ENCODE measurements around the gene NEMP2. TPM values are rescaled to one million over a fixed set of nuclear protein-coding genes. Genes with fewer than 3 reads are reported as not detected.

NEMP2 gene
- total RNA-seq, 1 donor from 2014 or later: 2.4 TPM

DNA sequence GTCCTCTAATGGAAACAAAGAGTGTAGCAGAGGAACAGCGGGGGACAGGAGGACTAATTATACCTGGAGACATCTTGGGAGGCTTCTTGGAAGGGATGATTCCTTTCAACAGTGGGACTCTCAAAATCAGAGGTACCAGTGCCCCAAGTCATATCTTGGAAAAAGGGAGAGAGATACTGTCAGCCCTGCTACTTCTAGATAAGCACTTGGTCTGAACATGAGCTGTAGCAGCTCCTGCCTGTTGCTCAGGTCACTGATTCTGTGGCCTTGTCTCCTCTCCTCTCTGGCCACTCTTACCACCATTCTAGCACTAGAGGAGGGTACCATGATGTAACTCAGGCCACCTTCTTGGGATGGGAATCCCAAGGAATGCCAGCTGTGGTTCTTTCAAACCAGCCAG is 71.9 kb downstream of the NEMP2 start:
- DNase-seq (ENCODE audit: low spot score in 2 of 2) (no peak), FAIRE-seq (no peak)

DNA sequence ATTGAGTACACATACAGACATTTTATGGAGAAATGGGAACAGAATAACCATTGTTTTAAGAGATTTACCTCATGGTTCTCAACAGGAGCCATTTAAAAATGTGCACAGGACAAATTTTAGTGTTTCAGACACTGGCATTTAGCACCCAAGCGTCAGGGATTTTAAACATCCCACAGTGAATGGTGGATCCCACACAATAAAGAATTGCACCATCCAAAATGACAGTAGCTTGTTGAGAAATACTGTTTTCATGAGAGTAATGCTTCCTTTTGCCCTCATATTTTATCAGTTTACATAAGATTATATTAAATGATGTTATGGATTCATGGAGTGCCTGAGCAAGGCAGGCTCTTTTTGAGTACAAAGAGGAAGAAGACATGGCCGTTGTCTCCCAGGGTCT is 72.3 kb downstream of the NEMP2 start:
- DNase-seq (ENCODE audit: low spot score in 2 of 2) (no peak), FAIRE-seq (no peak)

DNA sequence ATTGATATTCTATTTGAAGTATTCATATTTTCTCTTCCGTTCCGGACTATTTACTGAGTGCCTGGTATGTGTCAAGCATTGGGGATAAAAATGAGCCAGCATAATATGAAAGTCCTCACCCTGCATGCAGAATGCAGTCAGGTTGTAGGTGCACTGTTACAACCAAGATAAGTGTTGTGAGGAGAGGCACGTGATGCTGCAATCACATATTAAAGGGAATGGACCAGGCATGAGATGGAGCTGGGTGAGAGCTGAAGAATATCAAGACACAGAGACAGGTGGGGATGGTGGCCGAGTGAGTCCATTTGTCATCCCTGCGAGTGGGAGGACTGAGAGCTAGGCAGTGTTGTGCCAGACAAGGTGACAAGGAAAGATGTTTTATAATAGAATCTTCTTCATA is 74.0 kb downstream of the NEMP2 start:
- DNase-seq (ENCODE audit: low spot score in 2 of 2) (no peak), FAIRE-seq (no peak)

DNA sequence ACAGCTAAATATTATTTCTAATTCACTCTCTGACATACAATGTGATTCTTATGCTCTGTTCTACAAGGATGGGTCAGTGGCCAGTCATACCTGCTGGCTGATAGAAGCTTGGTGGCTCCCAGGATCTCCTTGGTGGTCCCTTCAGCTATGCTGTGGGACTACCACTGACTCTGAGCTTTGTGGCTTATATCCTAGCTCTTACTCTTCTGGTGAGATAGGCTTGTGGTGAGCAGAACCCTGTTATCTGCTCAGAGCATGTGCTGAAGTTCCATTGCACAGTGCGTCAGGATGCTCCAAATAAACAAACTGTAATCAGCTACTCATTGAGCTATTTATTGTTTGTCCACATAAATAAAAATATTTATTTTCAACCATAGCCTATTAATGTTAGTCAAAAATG is 74.6 kb downstream of the NEMP2 start:
- no peak for FAIRE-seq
- no peak for DNase-seq (ENCODE audit: low spot score in 2 of 2)

DNA sequence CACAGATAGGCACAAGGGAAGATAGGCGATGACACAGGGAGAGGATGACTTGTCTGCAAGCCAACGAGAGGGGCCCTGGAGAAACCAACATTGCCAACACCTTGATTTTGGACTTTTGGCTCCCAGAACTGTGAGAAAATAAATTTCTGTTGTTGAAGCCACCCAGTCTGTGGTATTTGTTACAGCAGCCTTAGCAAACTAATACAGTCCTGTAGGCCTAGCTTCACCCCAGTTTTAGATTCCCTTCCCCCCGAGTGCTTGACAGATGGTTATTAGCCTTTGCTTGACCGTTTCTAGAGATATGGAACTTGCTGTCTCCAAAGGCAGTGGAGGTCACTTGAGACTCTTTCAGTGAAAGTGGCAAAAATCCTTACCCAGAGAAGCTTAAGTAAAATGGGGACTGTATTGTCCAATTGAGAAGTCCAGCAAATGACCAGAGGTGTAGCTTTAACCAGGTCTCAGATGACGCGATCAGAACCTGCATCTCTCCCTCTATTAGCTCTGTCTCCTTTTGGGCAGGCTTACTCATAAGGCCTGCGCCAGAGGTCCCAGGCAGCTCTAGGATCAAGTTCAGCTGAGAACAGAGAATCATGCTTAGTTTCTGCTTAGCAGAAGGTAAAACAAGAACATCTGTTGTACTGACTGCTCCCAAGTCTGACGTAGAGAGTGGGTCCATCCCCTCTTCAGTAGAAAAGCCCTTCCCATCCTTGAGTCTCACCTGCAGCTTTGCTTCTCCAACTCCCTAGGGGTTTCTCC is 76.0 kb downstream of the NEMP2 start:
- FAIRE-seq (no peak), DNase-seq (ENCODE audit: low spot score in 2 of 2) (no peak)

DNA sequence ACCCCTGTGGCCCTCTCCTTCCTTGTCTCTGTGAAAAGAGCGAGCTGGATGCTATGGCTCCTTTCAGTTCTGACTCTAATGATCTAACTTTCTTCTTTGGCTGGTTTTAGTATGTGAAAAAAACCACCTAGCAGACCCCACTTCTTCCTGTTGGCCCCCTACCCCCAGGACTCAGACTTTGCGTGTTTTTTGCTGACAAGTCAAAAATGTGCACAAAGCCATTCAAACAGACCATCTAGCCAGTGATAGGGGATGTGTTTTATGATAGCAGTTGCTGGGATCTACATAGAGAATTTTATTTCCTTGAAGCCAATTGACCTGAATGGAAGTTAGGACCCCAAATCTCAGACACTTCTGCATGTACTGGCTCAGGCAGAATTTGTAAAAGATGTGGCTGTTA is 77.3 kb downstream of the NEMP2 start:
- DNase-seq (ENCODE audit: low spot score in 2 of 2): no peak
- no peak for FAIRE-seq

DNA sequence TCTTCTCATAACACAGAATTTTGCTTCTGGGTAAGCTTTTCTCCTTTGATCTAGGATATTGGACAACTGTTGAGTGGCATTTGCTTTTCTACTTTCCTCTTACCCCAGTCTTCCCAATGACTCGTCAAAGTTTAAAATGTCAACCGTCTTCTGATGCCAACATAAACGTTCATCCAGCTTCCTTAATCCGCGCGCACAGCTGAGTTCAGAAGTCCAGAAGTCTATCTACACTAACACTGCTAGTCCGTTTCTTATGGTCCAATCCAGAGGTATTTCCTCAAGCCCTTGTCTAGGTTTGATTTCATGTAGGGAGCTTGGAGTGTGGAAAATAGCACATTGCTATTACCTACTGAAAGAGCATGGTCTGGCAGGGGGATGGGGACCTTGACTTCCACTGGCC is 77.7 kb downstream of the NEMP2 start:
- DNase-seq (ENCODE audit: low spot score in 2 of 2) (no peak), FAIRE-seq (no peak)

DNA sequence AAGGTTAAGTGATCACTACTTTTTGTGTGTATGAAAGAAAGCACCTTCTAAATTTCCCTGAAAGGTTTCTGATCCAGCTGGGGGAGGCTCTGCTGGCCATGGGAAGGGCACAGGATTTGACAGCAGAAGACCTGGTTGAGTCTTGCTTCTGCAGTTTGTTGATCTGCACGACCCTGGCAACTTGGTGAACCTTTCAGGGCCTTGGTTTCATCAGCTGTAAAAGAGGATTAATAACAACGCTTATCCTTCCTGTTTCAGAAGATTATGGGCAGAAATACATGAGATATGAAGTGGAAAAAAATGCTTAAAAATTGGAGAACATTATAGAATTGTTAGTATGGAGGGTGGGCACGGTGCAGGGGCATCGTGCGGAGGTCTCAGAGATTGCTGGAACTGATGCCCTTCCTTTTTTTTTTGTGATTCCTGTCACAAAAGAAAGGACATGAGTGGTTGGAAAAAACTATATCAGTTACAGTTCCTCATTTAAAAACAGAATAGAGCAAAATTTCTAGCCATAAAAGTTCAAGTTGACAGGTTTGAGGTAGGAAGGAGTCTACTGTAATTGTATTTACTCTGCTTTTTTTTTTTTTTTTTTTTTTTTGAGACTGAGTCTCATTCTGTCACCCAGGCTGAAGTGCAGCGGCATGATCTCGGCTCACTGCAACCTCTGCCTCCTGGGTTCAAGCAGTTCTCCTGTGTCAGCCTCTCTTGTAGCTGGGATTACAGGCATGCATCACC is 79.0 kb downstream of the NEMP2 start:
- no peak for FAIRE-seq
- DNase-seq (ENCODE audit: low spot score in 2 of 2): no peak

DNA sequence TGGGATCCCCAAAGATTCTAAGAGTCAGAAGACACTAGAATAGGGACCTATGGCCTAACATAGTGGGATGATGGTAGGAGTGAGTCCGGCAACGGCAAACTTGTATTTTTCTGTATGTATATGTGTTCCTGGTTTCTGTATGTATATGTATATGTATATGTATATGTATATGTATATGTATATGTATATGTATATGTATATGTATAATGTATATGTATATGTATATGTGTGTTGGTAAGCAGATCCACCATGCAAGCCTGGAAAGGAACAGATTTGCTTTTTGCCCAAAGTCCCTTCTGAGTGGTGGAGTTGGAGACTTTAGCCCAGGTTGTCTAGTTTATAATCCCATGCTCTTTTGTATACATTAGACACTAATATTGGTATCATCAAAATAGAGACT is 79.7 kb downstream of the NEMP2 start:
- no peak for FAIRE-seq

More for the DNA sequence above, 79.7 kb downstream of the NEMP2 start:
- DNase-seq (ENCODE audit: low spot score in 2 of 2): no peak

Small RNA genes within 50 kb of the gene (small RNA-seq; reads per million reads assigned to genes)
- gene RN7SKP179: not detected

Other genes starting within 250 kb of the NEMP2 start
- 11.0 TPM for gene HIBCH, start 214.9 kb downstream of the NEMP2 start, total RNA-seq
- 11.0 TPM for gene INPP1, start 191.1 kb downstream of the NEMP2 start, total RNA-seq
- gene MFSD6, start 126.4 kb downstream of the NEMP2 start, total RNA-seq: 35.5 TPM
- 57.5 TPM for gene NAB1, start 114.4 kb upstream of the NEMP2 start, total RNA-seq

Measured in frontal cortex (tissue), 4 donors.